WTC11 (cell line): Measurements from ENCODE around the gene CLDND2. TPM values are rescaled to one million over a fixed set of nuclear protein-coding genes. Genes with fewer than 3 reads are reported as not detected.

Experiments used
- ATAC-seq: fragments of 200-7000 bp; cut with Tn5 transposase; 2 replicates; pipeline ENCODE4 v1.10.0; 2021; ENCODE audit warnings: mild to moderate bottlenecking, moderate library complexity
- CTCF ChIA-PET: fragments of 300-600 bp; sonication (Branson Sonifier 250); formaldehyde crosslinking; loops from one replicate; lab custom pipeline; 2021; ENCODE audit warnings: antibody characterized with exemption; lab: Charles Lee
- POLR2A ChIA-PET: fragments of 350-600 bp; sonication (Branson Sonifier 250); formaldehyde crosslinking; loops from one replicate; lab custom pipeline; 2021; ENCODE audit warnings: antibody characterized with exemption; lab: Charles Lee
- DNase-seq: peaks from one replicate; pipeline ENCODE4 v3.0.0; 2021; ENCODE audit warnings: low spot score
- H3K27ac Mint-ChIP-seq: 2 replicates; pipeline ENCODE4 v1.8.0; 2021; ENCODE audit warnings: mixed read lengths
- H3K27me3 Mint-ChIP-seq: 2 replicates; pipeline ENCODE4 v1.8.0; 2021; ENCODE audit warnings: low read depth, mild to moderate bottlenecking, moderate library complexity, mixed read lengths
- H3K36me3 Mint-ChIP-seq: 2 replicates; pipeline ENCODE4 v1.8.0; 2021; ENCODE audit warnings: mixed read lengths
- H3K4me1 Mint-ChIP-seq: 2 replicates; pipeline ENCODE4 v1.8.0; 2022; ENCODE audit warnings: mixed read lengths
- H3K4me3 Mint-ChIP-seq: 2 replicates; pipeline ENCODE4 v1.8.0; 2021; ENCODE audit warnings: mild to moderate bottlenecking, moderate library complexity, mixed read lengths
- H3K9me3 Mint-ChIP-seq: 2 replicates; pipeline ENCODE4 v1.8.0; 2021; ENCODE audit warnings: mixed read lengths
- CREM ChIP-seq: sonication (generic); formaldehyde crosslinking; IDR thresholded peaks from 2 replicates; pipeline ENCODE4 v1.8.1; 2022; ENCODE audit warnings: mild to moderate bottlenecking, missing genetic modification reagents, moderate library complexity
- GRHL2 ChIP-seq: fragments of 250-450 bp; sonication (Bioruptor Pico); IDR thresholded peaks from 2 replicates; pipeline ENCODE4 v1.8.0; 2022; ENCODE audit warnings: mild to moderate bottlenecking, moderate library complexity; ENCODE audit not compliant: insufficient replicate concordance, severe bottlenecking
- IRF2 ChIP-seq: sonication (generic); formaldehyde crosslinking; IDR thresholded peaks from 2 replicates; pipeline ENCODE4 v1.8.0; 2022; ENCODE audit warnings: low read depth, missing genetic modification reagents, borderline replicate concordance
- NR2C2 ChIP-seq: sonication (generic); formaldehyde crosslinking; IDR thresholded peaks from 2 replicates; pipeline ENCODE4 v1.8.0; 2022; ENCODE audit warnings: mild to moderate bottlenecking, missing genetic modification reagents
- OVOL2 ChIP-seq: fragments of 250-450 bp; sonication (Bioruptor Pico); IDR thresholded peaks from 2 replicates; pipeline ENCODE4 v1.9.0; 2021; ENCODE audit warnings: mild to moderate bottlenecking, borderline replicate concordance
- SP1 ChIP-seq: sonication (generic); formaldehyde crosslinking; conservative IDR thresholded peaks from 2 replicates; pipeline ENCODE4 v1.8.1; 2022; ENCODE audit warnings: missing genetic modification reagents
- ZNF671 ChIP-seq: fragments of 250-450 bp; sonication (Bioruptor Pico); IDR thresholded peaks from 2 replicates; pipeline ENCODE4 v1.8.0; 2021; ENCODE audit warnings: mild to moderate bottlenecking
- total RNA-seq: library from RNA; stranded (reverse); gene quantifications from 3 replicates; pipeline ENCODE4 v1.2.3, GENCODE V29; 2021
- TF ChIP-seq, protein P1 (sequence below): sonication (generic); formaldehyde crosslinking; IDR thresholded peaks from 2 replicates; pipeline ENCODE4 v1.8.0; 2022; ENCODE audit warnings: mild to moderate bottlenecking, missing genetic modification reagents
- TF ChIP-seq, protein P2 (sequence below): sonication (generic); formaldehyde crosslinking; IDR thresholded peaks from 2 replicates; pipeline ENCODE4 v1.8.0; 2023; ENCODE audit warnings: missing genetic modification reagents, mild to moderate bottlenecking, borderline replicate concordance
- TF ChIP-seq, protein P3 (sequence below): sonication (generic); formaldehyde crosslinking; IDR thresholded peaks from 2 replicates; pipeline ENCODE4 v1.8.1; 2023; ENCODE audit warnings: mild to moderate bottlenecking, missing genetic modification reagents, borderline replicate concordance
- TF ChIP-seq, protein P4 (sequence below): fragments of 250-450 bp; sonication (Bioruptor Pico); IDR thresholded peaks from 2 replicates; pipeline ENCODE4 v1.8.0; 2021; ENCODE audit warnings: mild to moderate bottlenecking

CLDND2 gene
- total RNA-seq, 1 experiment from 2014 or later: 1.7 TPM

DNA sequence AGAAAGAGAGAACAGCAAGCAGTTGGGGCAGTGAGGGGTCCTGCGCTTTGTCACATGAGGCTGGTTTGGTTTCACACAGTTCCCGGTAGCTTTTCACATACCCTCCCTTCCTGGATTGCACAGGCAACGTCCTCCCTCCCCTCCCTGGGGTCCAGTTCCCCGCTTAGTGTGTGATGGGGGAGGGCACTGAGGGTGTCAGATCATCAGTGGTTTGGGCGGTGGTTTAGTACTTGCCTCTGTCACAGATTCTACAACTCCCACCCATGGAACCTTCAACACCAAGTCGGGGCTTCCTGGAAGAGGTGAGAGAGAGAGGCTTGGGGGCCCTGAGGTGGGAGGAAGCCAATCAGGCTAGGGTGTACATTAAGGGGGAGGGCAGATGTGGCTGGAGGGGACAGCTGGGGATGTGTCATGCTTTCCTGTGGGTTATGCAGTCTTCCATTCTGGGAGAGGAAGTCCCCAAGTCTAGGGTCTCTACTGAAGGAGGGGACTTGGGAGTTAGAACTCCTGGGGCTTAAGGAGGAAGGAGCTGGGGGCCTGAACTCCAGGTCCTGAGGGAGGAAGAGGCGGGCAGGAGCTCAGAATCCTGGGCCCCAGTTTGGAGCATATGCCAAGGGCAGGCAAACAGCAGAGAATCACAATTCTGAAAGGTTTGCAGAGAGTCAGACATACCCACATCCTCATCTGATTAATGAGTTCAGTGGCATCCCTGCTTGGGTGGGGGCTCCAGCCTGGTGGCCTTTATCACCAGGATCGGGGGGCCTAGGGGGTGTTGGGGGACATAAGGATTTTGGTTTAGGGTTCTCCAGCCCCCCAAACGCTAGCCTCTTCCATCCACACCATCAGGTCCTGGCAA, 4.1 kb upstream of the CLDND2 start, which contains the start of gene NKG7 (continued):
- TF ChIP-seq OVOL2 (CRISPR knock-in tag) (no peak), CREM (no peak), GRHL2 (no peak)
- TF ChIP-seq, protein P1, sequence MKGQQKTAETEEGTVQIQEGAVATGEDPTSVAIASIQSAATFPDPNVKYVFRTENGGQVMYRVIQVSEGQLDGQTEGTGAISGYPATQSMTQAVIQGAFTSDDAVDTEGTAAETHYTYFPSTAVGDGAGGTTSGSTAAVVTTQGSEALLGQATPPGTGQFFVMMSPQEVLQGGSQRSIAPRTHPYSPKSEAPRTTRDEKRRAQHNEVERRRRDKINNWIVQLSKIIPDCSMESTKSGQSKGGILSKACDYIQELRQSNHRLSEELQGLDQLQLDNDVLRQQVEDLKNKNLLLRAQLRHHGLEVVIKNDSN: no peak

DNA sequence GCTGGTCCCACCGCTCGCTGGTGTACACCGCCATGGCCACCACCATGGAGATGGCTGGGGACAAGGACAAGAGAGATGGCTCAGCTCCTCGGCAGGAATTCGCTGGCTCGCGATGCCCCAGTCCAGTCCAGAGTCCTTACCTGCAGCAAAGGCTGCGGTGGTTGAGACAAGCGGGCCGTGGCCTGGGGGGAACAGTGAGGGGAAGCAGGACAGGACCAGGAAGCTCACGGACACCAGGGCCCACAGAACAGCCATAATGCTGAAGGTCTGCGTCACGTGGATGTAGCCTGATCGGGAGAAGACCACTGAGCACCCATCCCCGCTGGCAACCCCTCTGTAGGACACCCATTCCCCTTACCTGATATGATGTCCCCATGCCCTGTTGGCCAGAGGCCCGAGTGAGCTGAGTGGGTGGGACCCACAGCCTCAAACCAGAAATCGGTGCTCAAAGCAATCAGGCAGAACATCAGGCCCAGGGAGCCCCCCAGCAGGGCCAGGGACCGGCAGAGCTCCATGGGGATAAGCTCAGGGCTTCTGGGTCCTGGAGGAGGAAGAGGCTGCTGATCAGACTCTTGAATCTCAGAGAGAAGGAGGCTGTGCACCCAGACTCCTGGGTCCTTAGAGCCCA, 3.3 kb upstream of the CLDND2 start:
- DNase-seq (no peak), ATAC-seq (no peak)
- no peaks in the 10 kb centered on the region for H3K36me3 Mint-ChIP-seq
- no peak overlapping the region for H3K27ac Mint-ChIP-seq
- CTCF ChIA-PET: interaction anchor here (1.1 kb wide), 1 partner anchor 9 kb away, joined by 3 read pairs; no protein-coding TSS in a partner anchor
- H3K4me1 Mint-ChIP-seq: peaks cover 9% of the 10 kb centered on the region
- no peak overlapping the region for H3K4me3 Mint-ChIP-seq
- POLR2A ChIA-PET: no interaction called here
- H3K9me3 Mint-ChIP-seq: no peaks in the 10 kb centered on the region
- TF ChIP-seq OVOL2 (CRISPR knock-in tag): no peak
- TF ChIP-seq, protein P2, sequence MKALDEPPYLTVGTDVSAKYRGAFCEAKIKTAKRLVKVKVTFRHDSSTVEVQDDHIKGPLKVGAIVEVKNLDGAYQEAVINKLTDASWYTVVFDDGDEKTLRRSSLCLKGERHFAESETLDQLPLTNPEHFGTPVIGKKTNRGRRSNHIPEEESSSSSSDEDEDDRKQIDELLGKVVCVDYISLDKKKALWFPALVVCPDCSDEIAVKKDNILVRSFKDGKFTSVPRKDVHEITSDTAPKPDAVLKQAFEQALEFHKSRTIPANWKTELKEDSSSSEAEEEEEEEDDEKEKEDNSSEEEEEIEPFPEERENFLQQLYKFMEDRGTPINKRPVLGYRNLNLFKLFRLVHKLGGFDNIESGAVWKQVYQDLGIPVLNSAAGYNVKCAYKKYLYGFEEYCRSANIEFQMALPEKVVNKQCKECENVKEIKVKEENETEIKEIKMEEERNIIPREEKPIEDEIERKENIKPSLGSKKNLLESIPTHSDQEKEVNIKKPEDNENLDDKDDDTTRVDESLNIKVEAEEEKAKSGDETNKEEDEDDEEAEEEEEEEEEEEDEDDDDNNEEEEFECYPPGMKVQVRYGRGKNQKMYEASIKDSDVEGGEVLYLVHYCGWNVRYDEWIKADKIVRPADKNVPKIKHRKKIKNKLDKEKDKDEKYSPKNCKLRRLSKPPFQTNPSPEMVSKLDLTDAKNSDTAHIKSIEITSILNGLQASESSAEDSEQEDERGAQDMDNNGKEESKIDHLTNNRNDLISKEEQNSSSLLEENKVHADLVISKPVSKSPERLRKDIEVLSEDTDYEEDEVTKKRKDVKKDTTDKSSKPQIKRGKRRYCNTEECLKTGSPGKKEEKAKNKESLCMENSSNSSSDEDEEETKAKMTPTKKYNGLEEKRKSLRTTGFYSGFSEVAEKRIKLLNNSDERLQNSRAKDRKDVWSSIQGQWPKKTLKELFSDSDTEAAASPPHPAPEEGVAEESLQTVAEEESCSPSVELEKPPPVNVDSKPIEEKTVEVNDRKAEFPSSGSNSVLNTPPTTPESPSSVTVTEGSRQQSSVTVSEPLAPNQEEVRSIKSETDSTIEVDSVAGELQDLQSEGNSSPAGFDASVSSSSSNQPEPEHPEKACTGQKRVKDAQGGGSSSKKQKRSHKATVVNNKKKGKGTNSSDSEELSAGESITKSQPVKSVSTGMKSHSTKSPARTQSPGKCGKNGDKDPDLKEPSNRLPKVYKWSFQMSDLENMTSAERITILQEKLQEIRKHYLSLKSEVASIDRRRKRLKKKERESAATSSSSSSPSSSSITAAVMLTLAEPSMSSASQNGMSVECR: no peak
- TF ChIP-seq IRF2: no peak
- no peak for TF ChIP-seq SP1 (CRISPR knock-in tag)
- TF ChIP-seq, protein P3, sequence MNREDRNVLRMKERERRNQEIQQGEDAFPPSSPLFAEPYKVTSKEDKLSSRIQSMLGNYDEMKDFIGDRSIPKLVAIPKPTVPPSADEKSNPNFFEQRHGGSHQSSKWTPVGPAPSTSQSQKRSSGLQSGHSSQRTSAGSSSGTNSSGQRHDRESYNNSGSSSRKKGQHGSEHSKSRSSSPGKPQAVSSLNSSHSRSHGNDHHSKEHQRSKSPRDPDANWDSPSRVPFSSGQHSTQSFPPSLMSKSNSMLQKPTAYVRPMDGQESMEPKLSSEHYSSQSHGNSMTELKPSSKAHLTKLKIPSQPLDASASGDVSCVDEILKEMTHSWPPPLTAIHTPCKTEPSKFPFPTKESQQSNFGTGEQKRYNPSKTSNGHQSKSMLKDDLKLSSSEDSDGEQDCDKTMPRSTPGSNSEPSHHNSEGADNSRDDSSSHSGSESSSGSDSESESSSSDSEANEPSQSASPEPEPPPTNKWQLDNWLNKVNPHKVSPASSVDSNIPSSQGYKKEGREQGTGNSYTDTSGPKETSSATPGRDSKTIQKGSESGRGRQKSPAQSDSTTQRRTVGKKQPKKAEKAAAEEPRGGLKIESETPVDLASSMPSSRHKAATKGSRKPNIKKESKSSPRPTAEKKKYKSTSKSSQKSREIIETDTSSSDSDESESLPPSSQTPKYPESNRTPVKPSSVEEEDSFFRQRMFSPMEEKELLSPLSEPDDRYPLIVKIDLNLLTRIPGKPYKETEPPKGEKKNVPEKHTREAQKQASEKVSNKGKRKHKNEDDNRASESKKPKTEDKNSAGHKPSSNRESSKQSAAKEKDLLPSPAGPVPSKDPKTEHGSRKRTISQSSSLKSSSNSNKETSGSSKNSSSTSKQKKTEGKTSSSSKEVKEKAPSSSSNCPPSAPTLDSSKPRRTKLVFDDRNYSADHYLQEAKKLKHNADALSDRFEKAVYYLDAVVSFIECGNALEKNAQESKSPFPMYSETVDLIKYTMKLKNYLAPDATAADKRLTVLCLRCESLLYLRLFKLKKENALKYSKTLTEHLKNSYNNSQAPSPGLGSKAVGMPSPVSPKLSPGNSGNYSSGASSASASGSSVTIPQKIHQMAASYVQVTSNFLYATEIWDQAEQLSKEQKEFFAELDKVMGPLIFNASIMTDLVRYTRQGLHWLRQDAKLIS: no peak
- no peak for TF ChIP-seq NR2C2 (CRISPR knock-in tag)
- TF ChIP-seq, protein P4, sequence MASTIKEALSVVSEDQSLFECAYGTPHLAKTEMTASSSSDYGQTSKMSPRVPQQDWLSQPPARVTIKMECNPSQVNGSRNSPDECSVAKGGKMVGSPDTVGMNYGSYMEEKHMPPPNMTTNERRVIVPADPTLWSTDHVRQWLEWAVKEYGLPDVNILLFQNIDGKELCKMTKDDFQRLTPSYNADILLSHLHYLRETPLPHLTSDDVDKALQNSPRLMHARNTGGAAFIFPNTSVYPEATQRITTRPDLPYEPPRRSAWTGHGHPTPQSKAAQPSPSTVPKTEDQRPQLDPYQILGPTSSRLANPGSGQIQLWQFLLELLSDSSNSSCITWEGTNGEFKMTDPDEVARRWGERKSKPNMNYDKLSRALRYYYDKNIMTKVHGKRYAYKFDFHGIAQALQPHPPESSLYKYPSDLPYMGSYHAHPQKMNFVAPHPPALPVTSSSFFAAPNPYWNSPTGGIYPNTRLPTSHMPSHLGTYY (CRISPR knock-in tag): no peak
- TF ChIP-seq ZNF671 (CRISPR knock-in tag): no peak
- peaks cover 29% of the 10 kb centered on the region for H3K27me3 Mint-ChIP-seq
